AG09309 (cell line): ENCODE measurements around the gene FAM170B.

ENCODE experiments used
- DNase-seq: peaks from one replicate; pipeline ENCODE4 v3.0.0-alpha.2; 2010; ENCODE audit warnings: low read depth
- H3K4me3 ChIP-seq: 2 replicates; pipeline ENCODE4 v1.5.1; 2011; ENCODE audit warnings: mild to moderate bottlenecking, low read depth, low read length, moderate library complexity; ENCODE audit not compliant: control insufficient read depth
- CTCF ChIP-seq: IDR thresholded peaks from 2 replicates; pipeline ENCODE4 v1.5.1; 2011; ENCODE audit warnings: mild to moderate bottlenecking, low read depth, low read length, inconsistent platforms; ENCODE audit not compliant: insufficient read depth, control insufficient read depth; ENCODE audit errors: missing control alignments

Gene FAM170B

GRCh38 chr10:49135575-49136313 is 1.9 kb upstream of the FAM170B start:
- no peak overlapping the region for H3K4me3 ChIP-seq

GRCh38 chr10:49134327-49134726 is 506 bp upstream of the FAM170B start:
- H3K4me3 ChIP-seq, result no peak overlapping the region
- TF ChIP-seq CTCF, result no peak
- no peak for DNase-seq

More at GRCh38 chr10:49135575-49136313, 1.9 kb upstream of the FAM170B start:
- TF ChIP-seq CTCF, result no peak
- no peak for DNase-seq

- no peak overlapping the region for H3K4me3 ChIP-seq
- TF ChIP-seq CTCF, result no peak
- no peak for DNase-seq
Observed at GRCh38 chr10:49132362-49132737, 1.5 kb downstream of the FAM170B start.

GRCh38 chr10:49131507-49132361 is 2.1 kb downstream of the FAM170B start:
- TF ChIP-seq CTCF, result no peak
- H3K4me3 ChIP-seq, result no peak overlapping the region
- no peak for DNase-seq

- DNase-seq, result no peak
- H3K4me3 ChIP-seq, result no peak overlapping the region
- TF ChIP-seq CTCF, result no peak
Observed at GRCh38 chr10:49129376-49129775, 4.4 kb downstream of the FAM170B start.

- TF ChIP-seq CTCF, result no peak
- DNase-seq, result no peak
- H3K4me3 ChIP-seq, result no peak overlapping the region
Observed at GRCh38 chr10:49128854-49129253, 5.0 kb downstream of the FAM170B start.
